HepG2 (cell line): ENCODE results near the gene HENMT1. TPM values are rescaled to one million over a fixed set of nuclear protein-coding genes. Genes with fewer than 3 reads are reported as not detected.

ENCODE experiments used
- ARID5B ChIP-seq: IDR thresholded peaks from 2 replicates; pipeline ENCODE4 v1.4.0; 2020; ENCODE audit warnings: mild to moderate bottlenecking, missing genetic modification reagents
- ATF5 ChIP-seq: sonication (generic); formaldehyde crosslinking; IDR thresholded peaks from 2 replicates; pipeline ENCODE4 v1.4.0; 2020; ENCODE audit warnings: mild to moderate bottlenecking, low read depth, missing genetic modification reagents
- CAMTA2 ChIP-seq: sonication (generic); formaldehyde crosslinking; IDR thresholded peaks from 2 replicates; pipeline ENCODE4 v1.4.0; 2020; ENCODE audit warnings: mild to moderate bottlenecking, missing genetic modification reagents, borderline replicate concordance
- CREB1 ChIP-seq, 2 experiments: fragments of 450-650 bp in 1 of 2; IDR thresholded peaks; 2 replicates each; pipeline ENCODE4 v1.6.1; 2016 to 2017; ENCODE audit warnings: control low read depth in 1 of 2, mild to moderate bottlenecking in 1 of 2, missing compliant biosample characterization in 1 of 2, missing genetic modification characterization in 1 of 2
- ELF3 ChIP-seq: IDR thresholded peaks from 2 replicates; pipeline ENCODE4 v1.6.1; 2016; ENCODE audit warnings: missing genetic modification reagents, missing compliant biosample characterization
- ETV5 ChIP-seq: IDR thresholded peaks from 2 replicates; pipeline ENCODE4 v1.6.1; 2018; ENCODE audit warnings: missing biosample characterization, missing genetic modification reagents, inconsistent platforms, borderline replicate concordance
- HHEX ChIP-seq: IDR thresholded peaks from 2 replicates; pipeline ENCODE4 v1.6.1; 2016; ENCODE audit warnings: control low read depth
- JUN ChIP-seq: sonication (generic); formaldehyde crosslinking; IDR thresholded peaks from 2 replicates; pipeline ENCODE4 v1.4.0; 2020; ENCODE audit warnings: mild to moderate bottlenecking, missing genetic modification reagents
- KAT2B ChIP-seq: fragments of 150-350 bp; IDR thresholded peaks from 2 replicates; pipeline ENCODE4 v1.6.1; 2014; ENCODE audit warnings: low read depth, low read length, borderline replicate concordance
- KDM1A ChIP-seq: IDR thresholded peaks from 2 replicates; pipeline ENCODE4 v1.6.1; 2016; ENCODE audit warnings: missing compliant biosample characterization
- KMT2B ChIP-seq: IDR thresholded peaks from 2 replicates; pipeline ENCODE4 v1.6.1; 2016; ENCODE audit warnings: missing genetic modification reagents, missing compliant biosample characterization
- MIXL1 ChIP-seq: IDR thresholded peaks from 2 replicates; pipeline ENCODE4 v1.6.1; 2016
- PHF5A ChIP-seq: IDR thresholded peaks from one replicate; pipeline ENCODE4 v1.6.1; 2018; ENCODE audit warnings: low read depth, missing genetic modification reagents; ENCODE audit not compliant: unreplicated experiment
- RFXANK ChIP-seq: IDR thresholded peaks from 2 replicates; pipeline ENCODE4 v1.6.1; 2016
- SOX6 ChIP-seq, 2 experiments: fragments of 450-650 bp in 1 of 2; sonication (generic) in 1 of 2; formaldehyde crosslinking in 1 of 2; IDR thresholded peaks; 2 replicates each; pipeline versions ENCODE4 v1.4.0 to v1.6.1; 2017 to 2020; ENCODE audit warnings: antibody characterized with exemption in 1 of 2, mild to moderate bottlenecking in 1 of 2, missing genetic modification reagents in 1 of 2
- SRSF4 ChIP-seq: fragments of 200-400 bp; formaldehyde crosslinking; IDR thresholded peaks from one replicate; pipeline ENCODE4 v1.6.1; 2018; ENCODE audit warnings: mild to moderate bottlenecking, low read depth, low read length, moderate library complexity; ENCODE audit not compliant: poor library complexity, severe bottlenecking
- ZBTB25 ChIP-seq: IDR thresholded peaks from 2 replicates; pipeline ENCODE4 v1.6.1; 2018; ENCODE audit warnings: missing genetic modification reagents
- ZNF20 ChIP-seq: sonication (generic); formaldehyde crosslinking; IDR thresholded peaks from 2 replicates; pipeline ENCODE4 v1.4.0; 2020; ENCODE audit warnings: mild to moderate bottlenecking, moderate library complexity, missing genetic modification reagents
- ZNF274 ChIP-seq: sonication (generic); formaldehyde crosslinking; IDR thresholded peaks from 2 replicates; pipeline ENCODE4 v1.5.1; 2020; ENCODE audit warnings: mild to moderate bottlenecking, missing genetic modification reagents
- ZNF549 ChIP-seq: sonication (generic); formaldehyde crosslinking; IDR thresholded peaks from 2 replicates; pipeline ENCODE4 v1.5.0; 2020; ENCODE audit warnings: missing genetic modification reagents
- ZNF709 ChIP-seq: sonication (generic); formaldehyde crosslinking; IDR thresholded peaks from 2 replicates; pipeline ENCODE4 v1.5.0; 2020; ENCODE audit warnings: mild to moderate bottlenecking, missing genetic modification reagents
- ZNF770 ChIP-seq: sonication (generic); formaldehyde crosslinking; IDR thresholded peaks from 2 replicates; pipeline ENCODE4 v1.5.0; 2020; ENCODE audit warnings: mild to moderate bottlenecking, missing genetic modification reagents
- polyA plus RNA-seq, 8 experiments: library from polyadenylated mRNA; depleted of rRNA in 3 of 8; stranded (reverse) in 7 of 8; unstranded in 1 of 8; fragments of >200 nt; fragmentation: Illumina TruSeq in 4 of 8; extraction: Trizol in 4 of 8; gene quantifications; 2 replicates each; pipeline versions ENCODE4 v1.2.1 to v1.2.3, GENCODE V29; 2011 to 2016; ENCODE audit warnings: low read depth in 4 of 8, missing spikeins in 1 of 8, mixed read lengths in 1 of 8; ENCODE audit not compliant: insufficient read depth in 1 of 8
- total RNA-seq, 5 experiments: library from RNA; depleted of rRNA; stranded (reverse); fragments of >200 nt; fragmentation: Illumina TruSeq; extraction: Trizol; gene quantifications; 2 replicates each; pipeline ENCODE4 v1.2.3, GENCODE V29; 2016; ENCODE audit warnings: low read depth in 1 of 5

HENMT1 gene
- total and polyA plus RNA-seq, 2 of the 13 experiments (the other 11 are each of a cell fraction or from before 2014, with no cell fraction given), result not detected

GRCh38 chr1:108691942-108692723 is 31.2 kb upstream of the HENMT1 start, which contains the start of gene PRPF38B (continued):
- TF ChIP-seq CREB1 (IDR thresholded peaks at IDR 0.05), result peak; percentile 86
- peak; percentile 98 for TF ChIP-seq CREB1 (CRISPR knock-in tag; IDR thresholded peaks at IDR 0.05)
- no peak for TF ChIP-seq CAMTA2 (CRISPR knock-in tag)
- TF ChIP-seq ZNF274 (CRISPR knock-in tag), result no peak
- peak; percentile 53 for TF ChIP-seq PHF5A (CRISPR knock-in tag)
- peak; percentile 59; the same call in 1 of the 2 replicates for TF ChIP-seq ETV5 (CRISPR knock-in tag)
- TF ChIP-seq KAT2B, result no peak
- peak; percentile 60; the same call in 1 of the 2 replicates for TF ChIP-seq ZNF20 (CRISPR knock-in tag)
- no peak for TF ChIP-seq ZBTB25
- TF ChIP-seq ATF5 (CRISPR knock-in tag), result 0 out of 2 replicates have a peak, but pooled peaks have one; percentile 54
- TF ChIP-seq ZNF549 (CRISPR knock-in tag), result no peak
- peak; percentile 65 for TF ChIP-seq ELF3 (CRISPR knock-in tag)
- TF ChIP-seq HHEX (CRISPR knock-in tag), result no peak
- TF ChIP-seq SOX6 (IDR thresholded peaks at IDR 0.05), result no peak
- peak; percentile 45; the same call in 1 of the 2 replicates for TF ChIP-seq SOX6 (CRISPR knock-in tag; IDR thresholded peaks at IDR 0.05)
- TF ChIP-seq KDM1A, result no peak
- TF ChIP-seq KMT2B (CRISPR knock-in tag), result peak; percentile 90
- TF ChIP-seq ZNF709 (CRISPR knock-in tag), result peak; percentile 65; the same call in 1 of the 2 replicates
- TF ChIP-seq ARID5B (CRISPR knock-in tag), result peak; percentile 48; the same call in 1 of the 2 replicates
- TF ChIP-seq ZNF770 (CRISPR knock-in tag), result no peak; the same call in 1 of the 2 replicates
- no peak for TF ChIP-seq SRSF4
- no peak; the same call in 1 of the 2 replicates for TF ChIP-seq JUN
- peak; percentile 20; the same call in 1 of the 2 replicates for TF ChIP-seq RFXANK (CRISPR knock-in tag)
- no peak for TF ChIP-seq MIXL1 (CRISPR knock-in tag)
